Activated CD8-positive, alpha-beta memory T cell treated with anti-CD3 and anti-CD28 coated beads for 24 hours (primary cell): ENCODE data around the gene JUNB.
"Not testable (repeated sequence)": the region's sequence is repeated elsewhere in the genome, so short reads cannot be mapped to it uniquely, and the experiment has no call there.

Experiments used
- DNase-seq: peaks from one replicate; pipeline ENCODE4 v3.0.0-alpha.2; 2020

JUNB gene

DNA sequence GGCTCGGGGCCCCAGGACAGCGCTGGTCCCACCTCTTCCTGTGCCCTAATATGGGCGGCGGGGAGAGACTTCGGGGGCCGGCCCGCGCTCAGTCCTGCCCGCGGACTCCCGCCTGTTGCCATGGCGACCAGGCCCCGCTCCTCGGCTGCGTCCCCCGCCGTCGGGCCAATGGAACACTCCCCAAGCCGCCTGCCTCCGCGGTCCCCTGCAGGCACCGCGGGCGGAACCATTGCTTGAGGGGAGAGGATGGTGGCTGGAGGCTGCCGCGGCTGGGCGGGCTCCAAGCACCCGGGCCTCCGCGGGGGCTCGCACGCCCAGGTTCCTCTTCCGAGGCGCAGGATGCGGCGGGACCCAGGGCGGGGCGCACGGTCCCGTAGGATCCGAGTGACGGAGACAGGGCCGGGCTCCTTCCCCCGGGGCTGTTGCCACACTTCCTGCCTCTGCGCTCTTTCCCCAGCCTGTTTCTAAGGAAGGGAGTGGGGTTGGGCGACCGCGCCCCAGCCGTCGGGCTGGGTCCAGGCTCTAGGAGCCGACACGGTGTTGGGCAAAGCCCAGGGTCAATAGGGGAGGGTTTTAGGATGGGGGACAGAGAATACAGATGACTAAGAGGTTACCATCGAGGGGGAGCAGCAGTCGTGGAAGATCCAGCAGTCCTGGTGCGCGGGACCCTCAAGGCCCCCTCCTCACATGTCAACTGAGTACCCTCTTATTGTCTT lies 1.2 kb upstream of the JUNB start:
- DNase-seq, result peak; percentile 96

- DNase-seq, result peak; percentile 69
Observed at GRCh38 chr19:12790628-12791344, 500 bp upstream of the JUNB start.

- DNase-seq, result peak; percentile 90
Observed at GRCh38 chr19:12792051-12792852, 966 bp downstream of the JUNB start.

DNA sequence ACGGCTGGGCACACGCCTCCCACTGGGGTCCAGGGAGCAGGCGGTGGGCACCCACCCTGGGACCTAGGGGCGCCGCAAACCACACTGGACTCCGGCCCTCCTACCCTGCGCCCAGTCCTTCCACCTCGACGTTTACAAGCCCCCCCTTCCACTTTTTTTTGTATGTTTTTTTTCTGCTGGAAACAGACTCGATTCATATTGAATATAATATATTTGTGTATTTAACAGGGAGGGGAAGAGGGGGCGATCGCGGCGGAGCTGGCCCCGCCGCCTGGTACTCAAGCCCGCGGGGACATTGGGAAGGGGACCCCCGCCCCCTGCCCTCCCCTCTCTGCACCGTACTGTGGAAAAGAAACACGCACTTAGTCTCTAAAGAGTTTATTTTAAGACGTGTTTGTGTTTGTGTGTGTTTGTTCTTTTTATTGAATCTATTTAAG lies 1.6 kb downstream of the JUNB start:
- DNase-seq, result no peak

- DNase-seq, result peak; percentile 98
Observed at GRCh38 chr19:12793290-12794195, 2.3 kb downstream of the JUNB start.

- DNase-seq, result no peak
Observed at GRCh38 chr19:12794196-12794941, 3.1 kb downstream of the JUNB start.

DNA sequence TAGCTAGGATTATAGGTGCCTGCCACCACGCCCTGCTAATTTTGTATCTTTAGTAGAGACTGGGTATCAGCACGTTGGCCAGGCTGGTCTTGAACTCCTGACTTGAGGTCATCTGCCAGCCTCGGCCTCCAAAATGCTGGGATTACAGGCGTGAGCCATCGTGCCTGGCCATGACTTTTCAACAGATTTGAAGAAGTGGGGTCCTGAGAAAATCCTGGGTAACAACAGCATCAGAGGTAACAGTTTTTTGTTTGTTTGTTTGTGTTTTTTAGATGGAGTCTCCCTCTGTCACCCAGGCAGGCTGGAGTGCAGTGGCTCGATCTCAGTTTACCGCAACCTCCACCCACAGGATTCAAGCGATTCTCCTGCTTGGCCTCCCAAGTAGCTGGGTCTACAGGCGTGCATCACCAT lies 3.7 kb downstream of the JUNB start:
- DNase-seq, result no peak

- DNase-seq, result peak; percentile 89
Observed at GRCh38 chr19:12796146-12797071, 5.1 kb downstream of the JUNB start.

GRCh38 chr19:12797141-12797587 lies 5.9 kb downstream of the JUNB start:
- no peak for DNase-seq

DNA sequence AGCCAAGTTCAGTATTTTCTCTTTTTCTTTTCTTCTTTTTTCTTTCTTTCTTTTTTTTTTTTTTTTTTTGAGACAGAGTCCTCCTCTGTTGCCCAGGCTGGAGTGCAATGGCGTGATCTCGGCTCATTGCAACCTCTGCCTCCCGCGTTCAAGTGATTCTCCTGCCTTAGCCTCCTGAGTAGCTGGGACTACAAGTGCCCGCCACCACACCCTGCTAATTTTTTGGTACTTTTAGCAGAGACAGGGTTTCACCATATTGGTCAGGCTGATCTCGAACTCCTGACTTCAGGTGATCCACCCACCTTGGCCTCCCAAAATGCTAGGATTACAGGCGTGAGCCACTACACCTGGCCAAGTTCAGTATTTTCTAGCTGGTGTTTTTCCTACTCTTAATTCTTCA lies 6.3 kb downstream of the JUNB start:
- DNase-seq, result not testable (repeated sequence)

DNA sequence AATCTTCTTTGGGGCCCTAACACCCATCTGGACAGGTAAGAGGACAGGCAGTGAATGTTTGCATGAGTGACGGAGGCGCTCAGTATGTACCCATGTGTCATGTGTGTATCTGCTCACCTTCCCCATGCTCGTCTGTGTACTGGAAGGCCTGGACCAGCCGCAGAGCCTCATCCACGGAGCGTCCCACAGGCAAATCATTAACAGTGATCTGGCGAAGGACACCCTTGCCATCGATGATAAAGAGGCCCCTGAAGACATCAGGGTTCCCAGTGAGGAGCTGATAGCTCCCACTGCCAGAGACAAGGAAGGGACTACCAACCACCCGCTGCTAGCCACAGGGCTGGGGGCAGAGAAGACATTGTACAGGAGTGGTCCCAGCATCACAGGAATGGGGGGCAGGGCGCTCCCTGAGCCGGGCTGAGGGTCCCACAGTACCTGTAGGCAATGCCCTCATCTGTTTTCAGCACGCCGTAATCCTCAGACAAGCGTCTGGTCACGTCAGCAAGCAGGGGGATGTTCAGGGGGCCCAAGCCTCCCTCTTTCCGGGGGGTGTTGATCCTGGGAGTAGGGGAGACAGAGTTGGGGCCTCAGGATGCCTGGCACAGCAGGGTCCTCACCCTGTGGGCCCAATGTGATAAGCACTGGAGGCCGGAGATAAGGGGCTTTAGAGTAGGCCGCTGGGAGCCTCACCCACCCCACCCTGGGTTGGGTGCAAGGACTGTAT lies 8.6 kb downstream of the JUNB start:
- no peak for DNase-seq

- DNase-seq, result no peak
Observed at GRCh38 chr19:12800466-12800770, 9.1 kb downstream of the JUNB start.

DNA sequence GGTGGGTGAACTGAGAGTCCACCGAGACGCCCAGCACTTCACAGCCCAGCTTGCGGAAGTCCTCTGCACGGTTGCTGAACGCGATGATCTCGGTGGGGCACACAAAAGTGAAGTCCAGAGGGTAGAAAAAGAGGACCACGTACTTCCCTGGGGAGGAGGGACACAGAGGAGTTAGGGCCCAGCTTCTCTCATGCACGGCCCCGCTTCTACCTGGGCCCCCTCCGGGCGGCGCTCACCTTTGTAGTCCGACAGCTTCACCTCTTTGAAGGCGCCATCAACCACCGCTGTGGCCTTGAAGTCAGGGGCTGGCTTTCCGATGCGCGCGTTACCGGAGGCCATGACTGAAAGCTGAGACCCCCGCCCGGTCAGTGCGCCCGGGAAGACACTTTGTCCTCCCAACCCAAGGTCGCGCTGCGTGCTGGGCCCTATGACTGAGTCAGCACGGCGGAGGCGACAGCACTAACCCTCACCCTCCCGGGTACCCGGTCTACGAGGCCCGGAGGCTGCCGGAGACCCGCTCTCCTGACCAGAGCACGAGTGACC lies 9.7 kb downstream of the JUNB start:
- DNase-seq, result peak; percentile 59

DNA sequence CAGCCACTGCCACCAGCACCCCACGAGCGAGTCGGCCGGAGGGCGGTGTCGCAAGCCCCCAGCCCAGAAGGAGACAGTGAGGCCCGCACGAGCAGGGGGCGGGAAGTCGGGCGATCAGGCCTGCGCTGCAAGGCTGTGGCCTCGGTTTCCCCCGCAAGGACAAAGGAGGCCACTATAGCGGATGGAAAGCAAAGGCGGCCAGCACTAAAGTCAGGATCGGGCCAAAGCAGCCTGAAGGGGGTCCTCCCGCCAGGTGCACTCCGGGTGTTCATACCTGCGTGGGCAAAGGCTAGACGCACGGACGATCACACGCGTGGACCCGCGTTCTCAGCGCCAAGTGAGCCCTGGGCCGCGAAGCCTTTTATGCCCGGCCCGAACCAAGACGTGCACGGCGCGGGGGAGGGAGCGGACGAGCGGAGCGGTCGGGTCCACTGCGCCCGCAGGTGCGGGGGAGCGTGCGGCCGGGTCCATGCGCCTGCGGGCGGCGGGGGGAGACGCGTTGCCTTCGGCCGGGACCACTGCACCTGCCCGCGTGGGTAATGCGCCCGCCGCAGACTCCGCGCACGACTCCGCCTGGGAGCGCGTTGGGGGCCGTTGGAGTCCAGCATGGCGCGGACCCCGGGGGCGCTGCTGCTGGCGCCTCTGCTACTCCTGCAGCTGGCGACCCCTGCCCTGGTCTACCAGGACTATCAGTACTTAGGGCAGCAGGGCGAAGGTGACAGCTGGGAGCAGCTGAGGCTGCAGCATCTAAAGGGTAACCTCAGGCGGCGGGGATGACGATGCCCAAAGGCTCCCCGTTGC lies 10.4 kb downstream of the JUNB start, which contains the start of the genes PRDX2 and THSD8:
Gene PRDX2, minus strand, starts transcription at position 335 of the 801 bp plus-strand sequence. CDS start 539 bp downstream, outside the sequence.
Gene THSD8, plus strand, starts transcription at position 604 of the 801 bp plus-strand sequence. Its CDS starts 3 bp downstream, at position 607.
- DNase-seq, result peak; percentile 88

GRCh38 chr19:12802267-12803106 lies 11.2 kb downstream of the JUNB start:
- no peak for DNase-seq

DNA sequence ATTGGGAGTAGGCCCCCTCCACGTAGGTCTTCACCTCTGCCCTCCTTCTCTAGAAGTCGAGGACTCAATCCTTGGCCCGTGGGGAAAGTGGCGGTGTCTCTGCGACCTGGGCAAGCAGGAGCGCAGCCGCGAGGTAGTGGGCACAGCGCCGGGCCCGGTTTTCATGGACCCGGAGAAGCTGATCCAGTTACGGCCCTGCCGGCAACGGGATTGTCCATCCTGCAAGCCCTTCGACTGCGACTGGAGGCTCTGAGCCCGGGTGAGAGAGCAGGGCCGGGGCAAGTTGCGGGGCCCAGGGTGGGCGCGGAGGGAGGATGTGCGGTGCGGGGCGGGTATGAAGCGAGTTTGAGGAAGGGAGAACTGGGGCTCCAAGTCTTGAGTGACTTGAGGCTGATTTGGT lies 12.8 kb downstream of the JUNB start:
- DNase-seq, result no peak
